Vagina (tissue), 2 donors: Measurements from ENCODE around the gene TSC22D3.

Experiments
- POLR2A ChIP-seq, 2 donors: fragments of 450-650 bp; IDR thresholded peaks; one replicate each; pipeline ENCODE4 v1.6.1; 2017; ENCODE audit warnings: antibody characterized with exemption in 2 of 2, mild to moderate bottlenecking in 2 of 2, moderate library complexity in 2 of 2
- POLR2AphosphoS5 ChIP-seq, 2 donors: sonication (generic); formaldehyde crosslinking; IDR thresholded peaks; one replicate each; pipeline ENCODE4 v1.9.0; 2017; ENCODE audit warnings: antibody characterized with exemption in 2 of 2, mild to moderate bottlenecking in 2 of 2, low read depth in 1 of 2; ENCODE audit not compliant: insufficient read depth in 1 of 2
- TF ChIP-seq, protein P1 (sequence below), 3 experiments: fragments of 450-650 bp in 2 of 3; fragments of 200-600 bp in 1 of 3; sonication (generic) in 1 of 3; IDR thresholded peaks; one replicate each; pipeline ENCODE4 v1.5.1; 2017 to 2019; ENCODE audit warnings: antibody characterized with exemption in 3 of 3, mild to moderate bottlenecking in 2 of 3, moderate library complexity in 2 of 3

DNA sequence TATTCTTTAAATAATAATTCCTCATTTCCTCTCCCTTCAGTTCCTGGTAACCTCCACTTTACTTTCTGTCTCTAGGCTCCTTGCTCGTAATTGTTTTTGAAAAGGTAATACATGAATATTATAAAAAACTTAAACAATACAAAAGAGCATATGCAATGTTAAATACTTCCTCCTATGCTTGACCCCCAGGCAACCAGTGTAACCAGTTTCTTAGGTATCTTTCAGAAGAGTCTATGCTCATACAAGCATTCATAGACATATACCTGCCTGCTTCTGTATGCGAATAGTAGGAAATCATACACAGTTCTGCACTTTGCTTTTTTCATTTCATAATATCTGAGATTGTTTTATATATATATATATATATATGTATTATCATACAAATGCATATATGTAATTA is 47.5 kb upstream of the TSC22D3 start:
- TF ChIP-seq, protein P1, sequence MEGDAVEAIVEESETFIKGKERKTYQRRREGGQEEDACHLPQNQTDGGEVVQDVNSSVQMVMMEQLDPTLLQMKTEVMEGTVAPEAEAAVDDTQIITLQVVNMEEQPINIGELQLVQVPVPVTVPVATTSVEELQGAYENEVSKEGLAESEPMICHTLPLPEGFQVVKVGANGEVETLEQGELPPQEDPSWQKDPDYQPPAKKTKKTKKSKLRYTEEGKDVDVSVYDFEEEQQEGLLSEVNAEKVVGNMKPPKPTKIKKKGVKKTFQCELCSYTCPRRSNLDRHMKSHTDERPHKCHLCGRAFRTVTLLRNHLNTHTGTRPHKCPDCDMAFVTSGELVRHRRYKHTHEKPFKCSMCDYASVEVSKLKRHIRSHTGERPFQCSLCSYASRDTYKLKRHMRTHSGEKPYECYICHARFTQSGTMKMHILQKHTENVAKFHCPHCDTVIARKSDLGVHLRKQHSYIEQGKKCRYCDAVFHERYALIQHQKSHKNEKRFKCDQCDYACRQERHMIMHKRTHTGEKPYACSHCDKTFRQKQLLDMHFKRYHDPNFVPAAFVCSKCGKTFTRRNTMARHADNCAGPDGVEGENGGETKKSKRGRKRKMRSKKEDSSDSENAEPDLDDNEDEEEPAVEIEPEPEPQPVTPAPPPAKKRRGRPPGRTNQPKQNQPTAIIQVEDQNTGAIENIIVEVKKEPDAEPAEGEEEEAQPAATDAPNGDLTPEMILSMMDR (IDR thresholded peaks at IDR 0.05) = no peak
- TF ChIP-seq POLR2AphosphoS5 (IDR thresholded peaks at IDR 0.05; ENCODE audit: insufficient read depth in 1 of 2, low read depth in 1 of 2) (no peak), POLR2A (IDR thresholded peaks at IDR 0.05) (no peak)
